Stimulated activated naive CD4-positive, alpha-beta T cell treated with Interleukin-2 at 50 U/mL for 16 hours (primary cell): ENCODE results near the gene NFE2.
"Not testable (repeated sequence)": the region's sequence is repeated elsewhere in the genome, so short reads cannot be mapped to it uniquely, and the experiment has no call there.

ENCODE experiments used
- DNase-seq: peaks from one replicate; lab custom pipeline; 2025; lab: John Stamatoyannopoulos, UW

NFE2 gene

GRCh38 chr12:54282949-54283593, 17.7 kb downstream of the NFE2 start:
- DNase-seq, result peak; percentile 51

- not testable (repeated sequence) for DNase-seq
Measured at GRCh38 chr12:54281694-54282093, 19.1 kb downstream of the NFE2 start.

- DNase-seq, result not testable (repeated sequence)
Measured at GRCh38 chr12:54281261-54281638, 19.6 kb downstream of the NFE2 start.

GRCh38 chr12:54280468-54281260, 20.2 kb downstream of the NFE2 start, which contains the start of gene HNRNPA1:
Gene HNRNPA1 (plus strand): TSS chr12:54280726. CDS start chr12:54280808, 82 bp downstream.
- peak; percentile 96 for DNase-seq

GRCh38 chr12:54279632-54280467, 21.0 kb downstream of the NFE2 start, which contains the start of gene CBX5:
Gene CBX5 (minus strand): TSS chr12:54280122. CDS start chr12:54257650, 22,472 bp downstream.
- DNase-seq, result peak; percentile 98

- DNase-seq, result no peak
Measured at GRCh38 chr12:54279227-54279631, 21.6 kb downstream of the NFE2 start.

GRCh38 chr12:54277823-54278276, 23.0 kb downstream of the NFE2 start:
- DNase-seq, result no peak

- no peak for DNase-seq
Measured at GRCh38 chr12:54276368-54276767, 24.4 kb downstream of the NFE2 start.

GRCh38 chr12:54273981-54274380, 26.8 kb downstream of the NFE2 start:
- no peak for DNase-seq

- DNase-seq, result no peak
Measured at GRCh38 chr12:54272214-54272613, 28.6 kb downstream of the NFE2 start.

GRCh38 chr12:54270345-54270744, 30.5 kb downstream of the NFE2 start:
- DNase-seq, result no peak

- no peak for DNase-seq
Measured at GRCh38 chr12:54266852-54267251, 34.0 kb downstream of the NFE2 start.

GRCh38 chr12:54265364-54265812, 35.4 kb downstream of the NFE2 start:
- DNase-seq, result no peak

GRCh38 chr12:54262403-54262925, 38.4 kb downstream of the NFE2 start:
- DNase-seq, result no peak

GRCh38 chr12:54261815-54262402, 38.9 kb downstream of the NFE2 start:
- no peak for DNase-seq

- DNase-seq, result peak; percentile 19
Measured at GRCh38 chr12:54259194-54260011, 41.4 kb downstream of the NFE2 start.

- no peak for DNase-seq
Measured at GRCh38 chr12:54258201-54258681, 42.6 kb downstream of the NFE2 start.

- DNase-seq, result no peak
Measured at GRCh38 chr12:54257332-54257731, 43.5 kb downstream of the NFE2 start.

GRCh38 chr12:54253240-54253639, 47.6 kb downstream of the NFE2 start:
- DNase-seq, result no peak

GRCh38 chr12:54251667-54252284, 49.0 kb downstream of the NFE2 start:
- no peak for DNase-seq
